Measurements from ENCODE around the gene CARD19. TPM values are rescaled to one million over a fixed set of nuclear protein-coding genes. Genes with fewer than 3 reads are reported as not detected.
A peak's percentile ranks its signal among the peaks of the same experiment; 100 is the strongest.

CARD19 gene
- total RNA-seq, 4 donors from 2014 or later = 49.6 to 82.4 (median 70.9) TPM

DNA sequence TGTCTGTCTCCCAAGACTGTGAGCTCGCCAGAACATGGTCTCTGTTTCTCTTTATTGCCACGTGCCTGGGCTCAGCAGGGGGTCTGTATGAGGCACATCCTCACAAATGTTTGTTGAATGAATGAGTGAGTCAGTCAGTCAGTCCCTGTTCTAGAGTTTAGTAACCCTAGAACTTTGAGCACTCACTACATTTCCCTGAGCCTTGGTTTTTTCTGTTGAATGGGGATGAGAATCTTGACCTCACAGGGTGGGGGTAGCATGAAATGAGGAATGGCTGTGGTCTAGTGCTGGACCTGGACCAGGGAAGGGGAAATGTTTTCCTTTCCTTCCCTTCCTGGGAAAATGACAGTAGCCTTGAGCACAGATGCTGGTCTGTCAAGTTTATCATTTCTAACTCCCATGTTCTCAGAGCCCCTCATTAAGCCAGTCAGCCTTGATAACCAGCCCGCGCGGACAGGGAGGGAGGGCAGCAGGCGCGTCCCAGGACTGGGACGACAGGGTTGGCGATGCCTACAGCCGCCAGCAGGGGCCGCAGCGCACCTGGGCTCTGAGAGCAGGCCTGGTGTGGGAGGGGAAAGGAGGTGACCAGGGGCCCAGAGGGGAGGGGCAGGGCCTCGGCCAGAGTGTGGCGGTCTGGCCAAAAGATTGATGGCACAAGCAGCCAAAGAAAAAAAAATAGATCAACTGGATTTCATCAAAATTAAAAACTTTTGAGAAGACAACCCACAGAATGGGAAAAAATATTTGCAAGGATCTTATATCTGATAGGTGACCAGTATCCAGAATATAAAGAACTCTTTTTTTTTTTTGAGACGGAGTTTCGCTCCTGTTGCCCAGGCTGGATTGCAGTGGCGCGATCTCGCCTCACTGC, 63.8 kb downstream of the CARD19 start:
- Histone ChIP-seq H3K4me1 (peaks cover 3 to 18% of the 10 kb centered on the region in 2 donors), H3K27ac (no peak overlapping the region), H3K9me3 (no peaks in the 10 kb centered on the region), H3K36me3 (no peaks in the 10 kb centered on the region), H3K27me3 (no peaks in the 10 kb centered on the region), H3K4me3 (peak overlapping the region in 1 of 4 donors; percentile 11)
- in situ Hi-C loops (cut with MboI; ENCODE audit: low sequenced_read_pairs in 4 of 4) (loop anchor here (5.0 to 25.0 kb wide), 5 partner anchors 142 to 802 kb away; partner anchors contain the start of gene BARX1 (in 2 of the 4)), intact Hi-C loops (cut with DNase I; ENCODE audit: low total_unique reads) (loop anchor here (1.0 to 5.0 kb wide), 5 partner anchors 23 to 145 kb away; no protein-coding TSS in a partner anchor)
- DNase-seq (peak; percentile 75 to 81), ATAC-seq (peak; percentile 88 to 94)
- no peak for TF ChIP-seq POLR2A (IDR thresholded peaks at IDR 0.05)
- TF ChIP-seq, protein P1, sequence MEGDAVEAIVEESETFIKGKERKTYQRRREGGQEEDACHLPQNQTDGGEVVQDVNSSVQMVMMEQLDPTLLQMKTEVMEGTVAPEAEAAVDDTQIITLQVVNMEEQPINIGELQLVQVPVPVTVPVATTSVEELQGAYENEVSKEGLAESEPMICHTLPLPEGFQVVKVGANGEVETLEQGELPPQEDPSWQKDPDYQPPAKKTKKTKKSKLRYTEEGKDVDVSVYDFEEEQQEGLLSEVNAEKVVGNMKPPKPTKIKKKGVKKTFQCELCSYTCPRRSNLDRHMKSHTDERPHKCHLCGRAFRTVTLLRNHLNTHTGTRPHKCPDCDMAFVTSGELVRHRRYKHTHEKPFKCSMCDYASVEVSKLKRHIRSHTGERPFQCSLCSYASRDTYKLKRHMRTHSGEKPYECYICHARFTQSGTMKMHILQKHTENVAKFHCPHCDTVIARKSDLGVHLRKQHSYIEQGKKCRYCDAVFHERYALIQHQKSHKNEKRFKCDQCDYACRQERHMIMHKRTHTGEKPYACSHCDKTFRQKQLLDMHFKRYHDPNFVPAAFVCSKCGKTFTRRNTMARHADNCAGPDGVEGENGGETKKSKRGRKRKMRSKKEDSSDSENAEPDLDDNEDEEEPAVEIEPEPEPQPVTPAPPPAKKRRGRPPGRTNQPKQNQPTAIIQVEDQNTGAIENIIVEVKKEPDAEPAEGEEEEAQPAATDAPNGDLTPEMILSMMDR (IDR thresholded peaks at IDR 0.05 in 4 of 5, conservative IDR thresholded peaks at IDR 0.05 in 1 of 5) = peak; percentile 96 to 99 (median 97)

DNA sequence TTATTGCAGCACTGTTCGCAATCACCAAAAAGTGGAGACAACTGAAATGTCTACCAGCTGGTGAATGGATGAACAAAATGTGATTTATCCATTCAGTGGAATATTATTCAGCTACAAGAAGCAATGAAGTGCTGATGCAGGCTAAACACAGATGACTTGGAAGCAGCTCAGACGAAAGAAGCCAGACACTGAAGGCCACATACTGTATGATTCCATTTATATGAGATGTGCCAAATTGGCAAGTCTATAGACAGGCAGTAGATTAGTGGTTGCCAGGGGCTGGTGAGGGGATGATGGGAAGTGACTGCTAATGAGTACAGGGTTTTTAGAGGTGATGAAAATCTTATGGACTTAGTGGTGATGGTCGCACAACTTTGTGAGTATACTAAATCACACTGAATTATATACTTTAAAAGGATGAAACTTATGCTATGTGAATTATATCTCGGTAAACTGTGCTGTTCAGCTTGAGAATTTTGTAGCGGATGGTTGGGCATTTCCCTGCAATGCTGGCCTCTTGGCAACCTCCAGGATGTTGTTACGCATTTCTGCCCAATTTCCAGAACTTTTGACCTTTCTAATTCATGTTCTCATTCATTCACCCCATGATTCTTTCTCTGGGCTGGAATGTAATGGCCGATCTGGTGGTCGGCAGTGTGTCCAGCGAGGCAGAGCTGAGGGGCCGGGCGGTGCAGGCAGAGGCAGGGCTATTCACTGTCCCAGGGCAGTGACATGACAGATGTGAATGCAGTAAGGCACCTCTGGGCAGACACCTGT, 66.0 kb downstream of the CARD19 start:
- TF ChIP-seq, protein P1 (IDR thresholded peaks at IDR 0.05 in 4 of 5, conservative IDR thresholded peaks at IDR 0.05 in 1 of 5) = no peak
- no peak for TF ChIP-seq POLR2A (IDR thresholded peaks at IDR 0.05)
- in situ Hi-C loops (cut with MboI; ENCODE audit: low sequenced_read_pairs in 4 of 4) = loop anchor here (5.0 to 25.0 kb wide), 5 partner anchors 140 to 800 kb away; partner anchors contain the start of gene BARX1 (in 2 of the 4)
- H3K4me3 ChIP-seq = no peak overlapping the region
- intact Hi-C loops (cut with DNase I; ENCODE audit: low total_unique reads) = loop anchor here (2.0 to 5.0 kb wide), 2 partner anchors 21 to 45 kb away; no protein-coding TSS in a partner anchor
- H3K9me3 ChIP-seq = no peaks in the 10 kb centered on the region
- no peak for DNase-seq
- no peak overlapping the region for H3K27ac ChIP-seq
- peaks cover 3 to 18% of the 10 kb centered on the region in 2 donors for H3K4me1 ChIP-seq
- H3K36me3 ChIP-seq = no peaks in the 10 kb centered on the region
- no peak for ATAC-seq
- H3K27me3 ChIP-seq = no peaks in the 10 kb centered on the region

Other genes with a start within 250 kb of the CARD19 start
- 1 to 10 TPM; 2.8 to 7.3 (median 4.1) TPM for gene ZNF484, start 218.2 kb upstream of the CARD19 start, total RNA-seq
- 1 to 10 TPM in 1 of 4 donors, under 1 TPM in 3; 0.92 to 1.3 (median 0.97) TPM for gene FGD3, start 148.7 kb upstream of the CARD19 start, total RNA-seq
- gene SUSD3, start 37.5 kb upstream of the CARD19 start, total RNA-seq = under 1 TPM in 2 of 4 donors, not detected in 2; 0.51 to 0.61 TPM
- 10 to 100 TPM; 28.5 to 58.5 (median 45.7) TPM for gene NINJ1, start 38.0 kb downstream of the CARD19 start, total RNA-seq
- gene WNK2, start 87.9 kb downstream of the CARD19 start, total RNA-seq = 10 to 100 TPM; 11.3 to 43.0 (median 24.7) TPM

Measured in gastrocnemius medialis (tissue), 4 donors.